GM23338 (cell line): ENCODE measurements around the gene DDX41.

Experiments
- CREB1 ChIP-seq: fragments of 250-450 bp; sonication (Bioruptor Pico); IDR thresholded peaks from 2 replicates; pipeline ENCODE4 v1.5.0; 2020; ENCODE audit warnings: low read depth, mild to moderate bottlenecking, moderate library complexity
- CTCF ChIP-seq, 2 experiments: fragments of 200-600 bp in 1 of 2; sonication (generic) in 1 of 2; conservative IDR thresholded peaks; 2 replicates each; pipeline versions ENCODE4 v1.5.1 to v1.6.1; 2016 to 2017; ENCODE audit warnings: antibody characterized with exemption in 2 of 2, low read depth in 2 of 2, mild to moderate bottlenecking in 2 of 2, moderate library complexity in 1 of 2
- ETS1 ChIP-seq: IDR thresholded peaks from 2 replicates; pipeline ENCODE4 v1.6.1; 2016; ENCODE audit warnings: antibody characterized with exemption
- EZH2 ChIP-seq: fragments of 200-600 bp; sonication (generic); IDR thresholded peaks from one replicate; pipeline ENCODE4 v1.8.0; 2017; ENCODE audit warnings: antibody characterized with exemption, mild to moderate bottlenecking, low read depth; ENCODE audit not compliant: unreplicated experiment
- EZH2phosphoT487 ChIP-seq: fragments of 200-600 bp; sonication (generic); IDR thresholded peaks from one replicate; pipeline ENCODE4 v1.8.1; 2018; ENCODE audit warnings: antibody characterized with exemption; ENCODE audit not compliant: unreplicated experiment
- JUNB ChIP-seq: IDR thresholded peaks from one replicate; pipeline ENCODE4 v1.6.1; 2016; ENCODE audit warnings: antibody characterized with exemption; ENCODE audit not compliant: unreplicated experiment
- NANOG ChIP-seq: IDR thresholded peaks from 2 replicates; pipeline ENCODE4 v1.6.1; 2016; ENCODE audit warnings: antibody characterized with exemption, borderline replicate concordance
- POLR2AphosphoS5 ChIP-seq: IDR thresholded peaks from 2 replicates; pipeline ENCODE4 v1.6.1; 2016; ENCODE audit warnings: antibody characterized with exemption, low read depth
- REST ChIP-seq: IDR thresholded peaks from one replicate; pipeline ENCODE4 v1.6.1; 2018; ENCODE audit warnings: antibody characterized with exemption; ENCODE audit not compliant: unreplicated experiment
- STAT1 ChIP-seq: IDR thresholded peaks from one replicate; pipeline ENCODE4 v1.6.1; 2016; ENCODE audit warnings: antibody characterized with exemption; ENCODE audit not compliant: unreplicated experiment
- ZNF331 ChIP-seq: fragments of 250-450 bp; sonication (Bioruptor Pico); IDR thresholded peaks from 2 replicates; pipeline ENCODE4 v1.5.0; 2020; ENCODE audit warnings: low read depth, mild to moderate bottlenecking, moderate library complexity

GRCh38 chr5:177479774-177480173, 37.0 kb downstream of the DDX41 start:
- TF ChIP-seq CTCF (conservative IDR thresholded peaks at IDR 0.05; ENCODE audit: low read depth in 2 of 2), result no peak
- no peak for TF ChIP-seq JUNB
- TF ChIP-seq EZH2, result no peak
- TF ChIP-seq EZH2phosphoT487, result no peak
- no peak for TF ChIP-seq POLR2AphosphoS5
- no peak for TF ChIP-seq REST
- TF ChIP-seq STAT1, result no peak
- no peak for TF ChIP-seq NANOG
- no peak for TF ChIP-seq CREB1
- TF ChIP-seq ETS1, result no peak
- TF ChIP-seq ZNF331 (CRISPR knock-in tag), result no peak
